ENCODE results near the gene ASCL1.

The ASCL1 gene

GRCh38 chr12:102973583-102973982 lies 16.1 kb downstream of the ASCL1 start:
- TF ChIP-seq USF1 (IDR thresholded peaks at IDR 0.05), result no peak
- TF ChIP-seq EP300 (IDR thresholded peaks at IDR 0.05; ENCODE audit: borderline replicate concordance), result no peak
- TF ChIP-seq CEBPB (IDR thresholded peaks at IDR 0.05), result no peak
- no peak for TF ChIP-seq NFIC (IDR thresholded peaks at IDR 0.05)
- TF ChIP-seq FOXM1 (IDR thresholded peaks at IDR 0.05; ENCODE audit: borderline replicate concordance, low read depth), result no peak
- TF ChIP-seq TCF12 (IDR thresholded peaks at IDR 0.05; ENCODE audit: low read depth), result no peak
- no peak for TF ChIP-seq MAX (IDR thresholded peaks at IDR 0.05)

- TF ChIP-seq CREB1 (IDR thresholded peaks at IDR 0.05; ENCODE audit: low read depth), result no peak
- no peak for TF ChIP-seq TAF1 (IDR thresholded peaks at IDR 0.05; ENCODE audit: low read depth)
- no peak for TF ChIP-seq EP300 (IDR thresholded peaks at IDR 0.05; ENCODE audit: borderline replicate concordance)
- TF ChIP-seq CEBPB (IDR thresholded peaks at IDR 0.05), result no peak
- no peak for TF ChIP-seq YY1 (IDR thresholded peaks at IDR 0.05; ENCODE audit: low read depth)
- no peak for TF ChIP-seq RAD21 (IDR thresholded peaks at IDR 0.05; ENCODE audit: low read depth)
- TF ChIP-seq ZBTB7A (IDR thresholded peaks at IDR 0.05; ENCODE audit: low read depth), result no peak
- no peak for TF ChIP-seq TCF12 (IDR thresholded peaks at IDR 0.05; ENCODE audit: low read depth)
- TF ChIP-seq MAX (IDR thresholded peaks at IDR 0.05), result no peak
Observed at GRCh38 chr12:102976609-102977280, 19.3 kb downstream of the ASCL1 start.

- TF ChIP-seq NFIC (IDR thresholded peaks at IDR 0.05) (no peak), MAX (IDR thresholded peaks at IDR 0.05) (no peak), REST (IDR thresholded peaks at IDR 0.05; ENCODE audit: low read depth) (no peak), FOXM1 (IDR thresholded peaks at IDR 0.05; ENCODE audit: borderline replicate concordance, low read depth) (no peak), CREB1 (IDR thresholded peaks at IDR 0.05; ENCODE audit: low read depth) (no peak), EGR1 (IDR thresholded peaks at IDR 0.05) (no peak), TEAD4 (IDR thresholded peaks at IDR 0.05) (no peak), EP300 (IDR thresholded peaks at IDR 0.05; ENCODE audit: borderline replicate concordance) (no peak), USF1 (IDR thresholded peaks at IDR 0.05) (no peak), TCF12 (IDR thresholded peaks at IDR 0.05; ENCODE audit: low read depth) (no peak)
Observed at GRCh38 chr12:102977945-102978706, 20.7 kb downstream of the ASCL1 start.

GRCh38 chr12:102980350-102980749 lies 22.9 kb downstream of the ASCL1 start:
- no peak for TF ChIP-seq NFIC (IDR thresholded peaks at IDR 0.05)
- no peak for TF ChIP-seq USF1 (IDR thresholded peaks at IDR 0.05)
- TF ChIP-seq YY1 (IDR thresholded peaks at IDR 0.05; ENCODE audit: low read depth), result no peak
- no peak for TF ChIP-seq EP300 (IDR thresholded peaks at IDR 0.05; ENCODE audit: borderline replicate concordance)
- TF ChIP-seq MAX (IDR thresholded peaks at IDR 0.05), result no peak
- TF ChIP-seq CREB1 (IDR thresholded peaks at IDR 0.05; ENCODE audit: low read depth), result no peak
- no peak for TF ChIP-seq TEAD4 (IDR thresholded peaks at IDR 0.05)
- no peak for TF ChIP-seq FOXM1 (IDR thresholded peaks at IDR 0.05; ENCODE audit: borderline replicate concordance, low read depth)
- no peak for TF ChIP-seq TCF12 (IDR thresholded peaks at IDR 0.05; ENCODE audit: low read depth)
- no peak for TF ChIP-seq TAF1 (IDR thresholded peaks at IDR 0.05; ENCODE audit: low read depth)
- TF ChIP-seq RAD21 (IDR thresholded peaks at IDR 0.05; ENCODE audit: low read depth), result no peak

GRCh38 chr12:102990419-102990818 lies 32.9 kb downstream of the ASCL1 start:
- TF ChIP-seq USF1 (IDR thresholded peaks at IDR 0.05), result no peak
- TF ChIP-seq MAX (IDR thresholded peaks at IDR 0.05), result no peak
- no peak for TF ChIP-seq TCF12 (IDR thresholded peaks at IDR 0.05; ENCODE audit: low read depth)
- TF ChIP-seq YY1 (IDR thresholded peaks at IDR 0.05; ENCODE audit: low read depth), result no peak
- TF ChIP-seq REST (IDR thresholded peaks at IDR 0.05; ENCODE audit: low read depth), result no peak
- TF ChIP-seq ZBTB7A (IDR thresholded peaks at IDR 0.05; ENCODE audit: low read depth), result no peak
- no peak for TF ChIP-seq NFIC (IDR thresholded peaks at IDR 0.05)
